Suprapubic skin (tissue), 4 donors: ENCODE measurements around the gene KCND3.

ENCODE experiments used
- EP300 ChIP-seq: sonication (generic); formaldehyde crosslinking; IDR thresholded peaks from one replicate; pipeline ENCODE4 v1.6.1; 2017; ENCODE audit warnings: antibody characterized with exemption
- POLR2A ChIP-seq, 2 donors: fragments of 450-650 bp; IDR thresholded peaks; one replicate each; pipeline ENCODE4 v1.6.1; 2017; ENCODE audit warnings: antibody characterized with exemption in 2 of 2, mild to moderate bottlenecking in 2 of 2, moderate library complexity in 2 of 2
- POLR2AphosphoS5 ChIP-seq, 3 donors: sonication (generic); formaldehyde crosslinking; IDR thresholded peaks; one replicate each; pipeline ENCODE4 v1.6.1; 2017; ENCODE audit warnings: antibody characterized with exemption in 3 of 3
- TF ChIP-seq, protein P1 (sequence below), 2 donors: fragments of 200-600 bp in 1 of 2; fragments of 450-650 bp in 1 of 2; sonication (generic) in 1 of 2; IDR thresholded peaks; one replicate each; pipeline ENCODE4 v1.5.1; 2016 to 2019; ENCODE audit warnings: antibody characterized with exemption in 2 of 2, mild to moderate bottlenecking in 1 of 2, moderate library complexity in 1 of 2

GRCh38 chr1:111887385-111887784, 102.1 kb downstream of the KCND3 start:
- TF ChIP-seq, protein P1, sequence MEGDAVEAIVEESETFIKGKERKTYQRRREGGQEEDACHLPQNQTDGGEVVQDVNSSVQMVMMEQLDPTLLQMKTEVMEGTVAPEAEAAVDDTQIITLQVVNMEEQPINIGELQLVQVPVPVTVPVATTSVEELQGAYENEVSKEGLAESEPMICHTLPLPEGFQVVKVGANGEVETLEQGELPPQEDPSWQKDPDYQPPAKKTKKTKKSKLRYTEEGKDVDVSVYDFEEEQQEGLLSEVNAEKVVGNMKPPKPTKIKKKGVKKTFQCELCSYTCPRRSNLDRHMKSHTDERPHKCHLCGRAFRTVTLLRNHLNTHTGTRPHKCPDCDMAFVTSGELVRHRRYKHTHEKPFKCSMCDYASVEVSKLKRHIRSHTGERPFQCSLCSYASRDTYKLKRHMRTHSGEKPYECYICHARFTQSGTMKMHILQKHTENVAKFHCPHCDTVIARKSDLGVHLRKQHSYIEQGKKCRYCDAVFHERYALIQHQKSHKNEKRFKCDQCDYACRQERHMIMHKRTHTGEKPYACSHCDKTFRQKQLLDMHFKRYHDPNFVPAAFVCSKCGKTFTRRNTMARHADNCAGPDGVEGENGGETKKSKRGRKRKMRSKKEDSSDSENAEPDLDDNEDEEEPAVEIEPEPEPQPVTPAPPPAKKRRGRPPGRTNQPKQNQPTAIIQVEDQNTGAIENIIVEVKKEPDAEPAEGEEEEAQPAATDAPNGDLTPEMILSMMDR (IDR thresholded peaks at IDR 0.05), result no peak
- TF ChIP-seq POLR2AphosphoS5 (IDR thresholded peaks at IDR 0.05) (no peak), POLR2A (IDR thresholded peaks at IDR 0.05) (no peak), EP300 (no peak)
